ENCODE data around the gene IL10.

DNA sequence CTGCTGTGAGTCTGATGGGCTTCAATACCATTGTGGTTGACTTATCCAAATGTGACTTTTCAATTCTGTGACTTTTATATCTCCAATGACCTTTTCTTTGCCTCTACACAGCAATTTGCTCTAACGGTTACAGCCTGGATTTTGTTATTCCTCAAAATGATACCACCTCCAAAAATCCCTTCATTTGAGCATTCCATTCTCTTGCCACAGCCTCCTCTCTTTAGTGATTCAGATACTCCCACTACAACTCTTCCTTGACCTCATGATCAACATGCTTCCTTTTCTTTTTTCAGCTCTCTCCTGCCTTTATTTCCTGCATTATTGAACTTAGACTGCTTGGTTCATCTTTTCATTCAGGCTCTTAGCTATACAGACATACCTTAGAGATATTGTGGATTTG lies 18.3 kb downstream of the IL10 start:
- no peak for TF ChIP-seq CTCF (IDR thresholded peaks at IDR 0.05)
- no peak for TF ChIP-seq POLR2A (IDR thresholded peaks at IDR 0.05)
- no peak for TF ChIP-seq POLR2AphosphoS5 (IDR thresholded peaks at IDR 0.05; ENCODE audit: insufficient read depth in 1 of 2, low read depth in 1 of 2)

Data from vagina (tissue), 2 donors.